NB4 (cell line): ENCODE measurements around the gene RANBP3.

ENCODE experiments used
- DNase-seq: peaks from one replicate; pipeline ENCODE4 v3.0.0; 2010; ENCODE audit warnings: low read depth
- H3K4me3 ChIP-seq: one replicate; pipeline ENCODE4 v1.5.1; 2011; ENCODE audit warnings: mild to moderate bottlenecking, low read depth, low read length, moderate library complexity
- CTCF ChIP-seq: IDR thresholded peaks from one replicate; pipeline ENCODE4 v1.5.1; 2012; ENCODE audit warnings: low read depth, low read length
- MYC ChIP-seq: IDR thresholded peaks from 2 replicates; pipeline ENCODE4 v1.6.1; 2011; ENCODE audit warnings: low read depth, low read length
- POLR2A ChIP-seq: IDR thresholded peaks from 2 replicates; pipeline ENCODE4 v1.6.1; 2011; ENCODE audit warnings: mild to moderate bottlenecking; ENCODE audit not compliant: insufficient read length; ENCODE audit errors: extremely low read depth
- TF ChIP-seq, protein P1 (sequence below): IDR thresholded peaks from 2 replicates; pipeline ENCODE4 v1.6.1; 2011; ENCODE audit warnings: low read depth, low read length

The RANBP3 gene

DNA sequence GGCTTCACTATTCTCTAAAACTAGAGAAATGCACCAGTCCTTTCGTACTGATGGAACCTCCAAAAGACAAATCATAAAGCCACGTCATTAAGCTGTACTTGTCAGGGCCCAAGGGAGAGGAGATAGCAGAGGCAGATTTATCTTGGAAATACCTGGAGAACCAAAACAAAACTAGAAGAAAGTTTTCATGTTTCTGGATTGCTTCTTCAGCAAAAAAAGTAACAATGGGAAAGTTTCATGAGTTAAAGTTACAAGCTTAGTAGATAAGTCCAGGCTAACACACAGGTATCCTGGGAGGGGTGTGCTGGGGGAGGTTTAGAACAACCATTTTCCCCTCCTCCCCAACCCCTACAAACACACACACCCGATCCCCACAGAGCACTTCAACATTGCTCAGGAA is 21.6 kb downstream of the RANBP3 start:
- no peak for TF ChIP-seq CTCF
- TF ChIP-seq, protein P1, sequence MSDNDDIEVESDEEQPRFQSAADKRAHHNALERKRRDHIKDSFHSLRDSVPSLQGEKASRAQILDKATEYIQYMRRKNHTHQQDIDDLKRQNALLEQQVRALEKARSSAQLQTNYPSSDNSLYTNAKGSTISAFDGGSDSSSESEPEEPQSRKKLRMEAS: no peak
- TF ChIP-seq MYC: no peak
- no peak for TF ChIP-seq POLR2A
- H3K4me3 ChIP-seq: no peak overlapping the region
- DNase-seq: no peak

DNA sequence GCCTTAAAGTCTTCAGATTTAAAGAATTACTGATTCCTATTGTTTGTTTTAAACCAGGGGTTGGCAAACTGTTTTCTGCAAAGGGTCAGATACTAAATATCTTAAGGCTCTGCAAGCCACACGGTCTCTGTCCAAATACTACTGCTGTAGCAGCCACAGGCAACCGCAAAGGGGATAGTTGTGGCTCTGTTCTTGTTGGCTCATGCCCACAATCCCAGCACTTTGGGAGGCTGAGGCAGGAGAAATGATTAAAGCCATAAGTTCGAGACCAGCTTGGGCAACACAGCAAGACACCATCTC is 22.4 kb downstream of the RANBP3 start:
- no peak for TF ChIP-seq MYC
- no peak for TF ChIP-seq CTCF
- DNase-seq: no peak
- H3K4me3 ChIP-seq: no peak overlapping the region

GRCh38 chr19:5954293-5954692 is 23.6 kb downstream of the RANBP3 start:
- no peak for DNase-seq
- TF ChIP-seq, protein P1: no peak
- TF ChIP-seq CTCF (no peak), POLR2A (no peak), MYC (no peak)
- H3K4me3 ChIP-seq: no peak overlapping the region

DNA sequence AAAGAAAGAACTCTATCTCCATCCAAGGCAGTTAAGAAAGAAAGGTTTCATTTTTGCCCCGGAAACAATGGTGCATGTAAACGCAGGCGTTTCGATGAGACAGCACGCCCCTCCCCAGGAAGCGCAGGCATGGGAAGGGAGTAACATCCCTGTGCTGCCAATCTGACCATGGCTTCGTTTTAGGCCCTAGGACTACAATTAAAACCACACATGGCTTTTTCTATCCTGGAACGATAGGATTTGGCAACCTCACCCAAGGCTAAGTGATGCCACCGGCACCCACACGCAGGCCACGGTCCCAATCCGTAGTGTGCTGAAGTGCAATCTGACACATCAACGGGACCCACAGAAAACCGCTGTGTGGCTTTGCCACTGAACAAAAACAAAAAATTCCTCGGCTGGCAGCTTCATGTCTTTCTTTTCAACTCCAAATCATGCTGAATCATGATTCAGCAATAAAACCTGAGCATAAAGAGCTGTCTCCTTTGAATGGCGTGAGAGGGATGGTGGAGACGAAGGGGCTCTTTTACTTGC is 24.2 kb downstream of the RANBP3 start:
- no peak for DNase-seq
- no peak for TF ChIP-seq MYC
- TF ChIP-seq, protein P1: no peak
- no peak for TF ChIP-seq POLR2A
- TF ChIP-seq CTCF: no peak
- no peak overlapping the region for H3K4me3 ChIP-seq

DNA sequence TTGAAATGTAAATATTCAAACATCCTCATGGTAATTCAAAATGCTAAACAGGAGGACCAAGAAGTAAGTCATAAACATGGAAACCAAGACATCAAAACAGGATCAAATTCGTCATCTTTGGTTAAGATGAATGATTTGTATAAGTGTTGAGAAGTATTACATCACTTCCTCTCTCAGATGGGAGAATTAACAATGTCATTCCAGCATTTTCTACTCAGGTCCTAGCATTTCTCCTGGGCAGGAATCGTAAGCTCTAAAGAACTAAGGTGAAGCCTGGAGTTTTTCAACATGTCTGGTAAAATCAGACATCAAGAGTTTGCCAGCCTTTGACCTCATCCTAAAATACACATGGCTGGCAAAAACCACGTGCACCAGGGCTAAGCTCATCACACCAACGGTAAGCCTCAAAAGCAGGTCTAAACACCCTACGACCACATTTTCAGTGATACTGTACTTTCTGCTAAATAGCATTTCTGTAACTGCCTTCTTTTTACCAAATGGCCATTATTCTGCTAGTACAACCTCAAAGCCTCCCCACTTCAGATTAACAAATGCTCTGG is 24.8 kb downstream of the RANBP3 start:
- H3K4me3 ChIP-seq: no peak overlapping the region
- DNase-seq: no peak
- TF ChIP-seq CTCF: no peak
- no peak for TF ChIP-seq MYC
- TF ChIP-seq, protein P1: no peak
- TF ChIP-seq POLR2A: no peak

- no peak for DNase-seq
- TF ChIP-seq POLR2A (no peak), MYC (no peak), CTCF (no peak)
- TF ChIP-seq, protein P1: no peak
- H3K4me3 ChIP-seq: no peak overlapping the region
Observed at GRCh38 chr19:5952193-5953029, 25.5 kb downstream of the RANBP3 start.
